Fibroblast of lung (primary cell): ENCODE data around the gene FGF5. TPM values are rescaled to one million over a fixed set of nuclear protein-coding genes. Genes with fewer than 3 reads are reported as not detected.

Experiments used
- DNase-seq, 2 donors: peaks; one replicate each; pipeline versions ENCODE4 v3.0.0 to v3.0.0-alpha.2; 2010; ENCODE audit warnings: low read depth in 2 of 2
- H2AFZ ChIP-seq: 2 replicates; pipeline ENCODE4 v1.5.1; 2012; ENCODE audit warnings: low read length, control low read depth, inconsistent platforms
- H3K27ac ChIP-seq: 2 replicates; pipeline ENCODE4 v1.5.1; 2011; ENCODE audit warnings: low read length, control low read depth; ENCODE audit not compliant: insufficient read depth
- H3K27me3 ChIP-seq: 2 replicates; pipeline ENCODE4 v1.5.1; 2011; ENCODE audit warnings: mild to moderate bottlenecking, low read length; ENCODE audit not compliant: control insufficient read depth, insufficient read depth
- H3K36me3 ChIP-seq: 2 replicates; pipeline ENCODE4 v1.5.1; 2011; ENCODE audit warnings: low read length; ENCODE audit not compliant: control insufficient read depth, insufficient read depth
- H3K4me1 ChIP-seq: 2 replicates; pipeline ENCODE4 v1.5.1; 2011; ENCODE audit warnings: low read length; ENCODE audit not compliant: control insufficient read depth, insufficient read depth; ENCODE audit errors: extremely low read depth
- H3K4me2 ChIP-seq: 2 replicates; pipeline ENCODE4 v1.5.1; 2011; ENCODE audit warnings: low read length, control low read depth; ENCODE audit not compliant: insufficient read depth; ENCODE audit errors: extremely low read depth
- H3K4me3 ChIP-seq, 4 experiments: fragments of 200-600 bp in 1 of 4; sonication (generic) in 1 of 4; replicated peaks in 1 of 4; 2 replicates each; pipeline ENCODE4 v1.5.1; 2011 to 2016; ENCODE audit warnings: low read length in 4 of 4, low read depth in 3 of 4, mild to moderate bottlenecking in 3 of 4, control low read depth in 2 of 4, inconsistent platforms in 1 of 4, mixed read lengths in 1 of 4; ENCODE audit not compliant: insufficient read depth in 1 of 4; ENCODE audit errors: control extremely low read depth in 1 of 4
- H3K79me2 ChIP-seq: 2 replicates; pipeline ENCODE4 v1.5.1; 2012; ENCODE audit warnings: mild to moderate bottlenecking, low read length, inconsistent platforms; ENCODE audit not compliant: control insufficient read depth, insufficient read depth
- H3K9ac ChIP-seq: 2 replicates; pipeline ENCODE4 v1.5.1; 2011; ENCODE audit warnings: mild to moderate bottlenecking, low read length, control low read depth; ENCODE audit not compliant: insufficient read depth
- H3K9me3 ChIP-seq: 2 replicates; pipeline ENCODE4 v1.5.1; 2012; ENCODE audit warnings: low read depth, low read length; ENCODE audit not compliant: control insufficient read depth, insufficient read depth
- H4K20me1 ChIP-seq: 2 replicates; pipeline ENCODE4 v1.5.1; 2011; ENCODE audit warnings: low read length; ENCODE audit not compliant: control insufficient read depth, insufficient read depth; ENCODE audit errors: extremely low read depth
- EZH2 ChIP-seq: IDR thresholded peaks from 2 replicates; pipeline ENCODE4 v1.5.1; 2012; ENCODE audit warnings: low read length, control low read depth, mild to moderate bottlenecking; ENCODE audit errors: missing control alignments
- polyA plus RNA-seq, 2 donors: library from polyadenylated mRNA; depleted of rRNA in 1 of 2; stranded (reverse) in 1 of 2; unstranded in 1 of 2; fragments of >200 nt; gene quantifications; 2 replicates each; pipeline ENCODE4 v1.2.1, GENCODE V29; 2011 to 2012; ENCODE audit warnings: missing spikeins in 1 of 2
- total RNA-seq: library from RNA; depleted of rRNA; stranded (reverse); fragments of >200 nt; gene quantifications from 2 replicates; pipeline ENCODE4 v1.2.1, GENCODE V29; 2014
- TF ChIP-seq, protein P1 (sequence below), 2 donors: IDR thresholded peaks in 1 of 2; conservative IDR thresholded peaks in 1 of 2; 1 replicate in 1 of 2; 2 replicates in 1 of 2; pipeline ENCODE4 v1.5.1; 2011 to 2012; ENCODE audit warnings: low read length in 2 of 2, control low read depth in 1 of 2, inconsistent platforms in 1 of 2, low read depth in 1 of 2, mild to moderate bottlenecking in 1 of 2

The FGF5 gene
- total and polyA plus RNA-seq, 2 donors (not counting 1 experiment from before 2014, with no cell fraction given), result 25.8 to 56.4 TPM

DNA sequence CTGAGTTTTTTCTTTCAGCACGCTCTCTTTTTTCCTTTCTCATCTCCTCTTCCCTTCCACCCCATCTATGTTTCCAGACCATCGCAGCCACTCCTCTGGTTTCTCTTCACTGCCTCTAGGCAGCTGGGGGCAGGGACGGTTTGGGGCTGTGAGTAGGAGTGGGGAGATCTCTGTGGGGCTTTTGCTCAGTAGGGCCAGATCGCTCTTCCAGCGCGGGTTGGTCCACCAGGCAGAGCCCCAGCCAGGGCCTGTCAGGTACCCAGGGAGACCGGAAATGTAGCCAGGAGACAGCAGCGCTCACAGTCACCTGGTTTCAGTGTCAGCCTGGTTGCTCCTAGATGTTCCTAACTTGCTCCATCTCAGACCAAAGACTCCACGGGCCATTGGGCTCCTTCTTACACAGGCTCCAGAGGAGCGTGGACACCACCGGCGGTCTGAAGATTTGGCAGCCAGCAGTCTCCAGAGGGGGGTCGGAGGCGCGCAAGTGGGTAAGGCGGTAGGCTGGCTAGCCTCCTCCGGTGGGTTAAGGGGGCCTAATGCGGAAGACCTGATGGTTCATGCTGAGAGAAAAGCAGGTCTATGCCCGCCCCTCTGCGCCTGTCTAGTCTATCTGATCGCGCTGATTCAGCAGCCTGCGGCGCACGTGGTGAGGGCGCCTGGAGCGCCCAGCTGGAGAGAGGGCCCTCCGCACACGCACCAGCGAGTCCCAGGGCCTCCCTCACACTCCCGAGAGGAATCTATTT lies 1.8 kb downstream of the FGF5 start:
- Histone ChIP-seq H3K4me1 (peaks cover 9% of the 10 kb centered on the region), H3K27me3 (no peaks in the 10 kb centered on the region), H3K27ac (peak overlapping the region; percentile 98), H4K20me1 (peaks cover 3% of the 10 kb centered on the region), H3K79me2 (peaks cover 86% of the 10 kb centered on the region), H3K9ac (peak overlapping the region; percentile 93), H3K4me2 (peak overlapping the region; percentile 91), H2AFZ (no peak overlapping the region), H3K36me3 (peaks cover 6% of the 10 kb centered on the region), H3K9me3 (no peaks in the 10 kb centered on the region), H3K4me3 (peak overlapping the region; percentile 54 to 96 (median 80))
- TF ChIP-seq, protein P1, sequence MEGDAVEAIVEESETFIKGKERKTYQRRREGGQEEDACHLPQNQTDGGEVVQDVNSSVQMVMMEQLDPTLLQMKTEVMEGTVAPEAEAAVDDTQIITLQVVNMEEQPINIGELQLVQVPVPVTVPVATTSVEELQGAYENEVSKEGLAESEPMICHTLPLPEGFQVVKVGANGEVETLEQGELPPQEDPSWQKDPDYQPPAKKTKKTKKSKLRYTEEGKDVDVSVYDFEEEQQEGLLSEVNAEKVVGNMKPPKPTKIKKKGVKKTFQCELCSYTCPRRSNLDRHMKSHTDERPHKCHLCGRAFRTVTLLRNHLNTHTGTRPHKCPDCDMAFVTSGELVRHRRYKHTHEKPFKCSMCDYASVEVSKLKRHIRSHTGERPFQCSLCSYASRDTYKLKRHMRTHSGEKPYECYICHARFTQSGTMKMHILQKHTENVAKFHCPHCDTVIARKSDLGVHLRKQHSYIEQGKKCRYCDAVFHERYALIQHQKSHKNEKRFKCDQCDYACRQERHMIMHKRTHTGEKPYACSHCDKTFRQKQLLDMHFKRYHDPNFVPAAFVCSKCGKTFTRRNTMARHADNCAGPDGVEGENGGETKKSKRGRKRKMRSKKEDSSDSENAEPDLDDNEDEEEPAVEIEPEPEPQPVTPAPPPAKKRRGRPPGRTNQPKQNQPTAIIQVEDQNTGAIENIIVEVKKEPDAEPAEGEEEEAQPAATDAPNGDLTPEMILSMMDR (conservative IDR thresholded peaks at IDR 0.05 in 1 of 2, IDR thresholded peaks at IDR 0.05 in 1 of 2; ENCODE audit: low read depth in 1 of 2, low read length in 2 of 2), result no peak
- no peak for TF ChIP-seq EZH2
- peak; percentile 66 to 67 for DNase-seq

GRCh38 chr4:80268936-80269335 lies 2.5 kb downstream of the FGF5 start:
- TF ChIP-seq, protein P1 (conservative IDR thresholded peaks at IDR 0.05 in 1 of 2, IDR thresholded peaks at IDR 0.05 in 1 of 2; ENCODE audit: low read depth in 1 of 2, low read length in 2 of 2), result no peak
- no peak for TF ChIP-seq EZH2
- Histone ChIP-seq H3K4me3 (peak overlapping the region; percentile 54 to 96 (median 80)), H3K4me2 (peak overlapping the region; percentile 91), H4K20me1 (peaks cover 3% of the 10 kb centered on the region), H3K27me3 (no peaks in the 10 kb centered on the region), H3K79me2 (peaks cover 93% of the 10 kb centered on the region), H2AFZ (no peak overlapping the region), H3K9ac (peak overlapping the region; percentile 93), H3K27ac (peak overlapping the region; percentile 98), H3K9me3 (no peaks in the 10 kb centered on the region), H3K4me1 (peaks cover 11% of the 10 kb centered on the region), H3K36me3 (peaks cover 6% of the 10 kb centered on the region)
- peak; percentile 30 to 39 for DNase-seq

DNA sequence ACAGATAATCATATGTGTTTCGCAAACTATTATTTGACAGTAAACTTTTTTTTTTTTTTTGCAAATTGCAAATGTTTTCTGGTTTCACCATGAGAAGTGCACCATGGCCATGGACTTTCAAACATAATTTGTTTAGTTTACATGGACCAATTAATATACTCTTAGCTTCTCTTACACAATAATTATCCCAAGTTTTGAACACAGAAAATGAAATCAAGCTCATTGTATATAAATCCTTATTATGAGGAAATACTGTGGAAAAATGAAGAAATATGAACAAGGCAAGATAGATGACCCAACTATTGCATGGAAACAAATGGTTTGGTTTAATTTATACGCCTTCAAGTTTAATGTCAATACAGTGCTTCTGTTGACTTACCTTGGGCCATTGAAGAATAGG lies 3.9 kb downstream of the FGF5 start:
- no peak overlapping the region for H3K9ac ChIP-seq
- peaks cover 96% of the 10 kb centered on the region for H3K79me2 ChIP-seq
- H3K4me1 ChIP-seq, result peaks cover 6% of the 10 kb centered on the region
- peak in 1 of 2 donors; percentile 54 for DNase-seq
- peak overlapping the region; percentile 91 for H3K4me2 ChIP-seq
- no peak overlapping the region for H3K27ac ChIP-seq
- no peaks in the 10 kb centered on the region for H3K9me3 ChIP-seq
- H2AFZ ChIP-seq, result no peak overlapping the region
- TF ChIP-seq, protein P1 (conservative IDR thresholded peaks at IDR 0.05 in 1 of 2, IDR thresholded peaks at IDR 0.05 in 1 of 2; ENCODE audit: low read depth in 1 of 2, low read length in 2 of 2), result no peak
- TF ChIP-seq EZH2, result no peak
- no peaks in the 10 kb centered on the region for H3K27me3 ChIP-seq
- peak overlapping the region; percentile 54 to 96 (median 80) for H3K4me3 ChIP-seq
- peaks cover 3% of the 10 kb centered on the region for H4K20me1 ChIP-seq
- peaks cover 6% of the 10 kb centered on the region for H3K36me3 ChIP-seq
